Stimulated activated CD8-positive, alpha-beta memory T cell treated with anti-CD3 and anti-CD28 coated beads, Interleukin-7, amount 100 ng/mL, for 24 hours (primary cell): Measurements from ENCODE around the gene HRH3.
A peak's percentile ranks its signal among the peaks of the same experiment; 100 is the strongest.

Source experiments
- DNase-seq: peaks from one replicate; pipeline ENCODE4 v3.0.0-alpha.2; 2020; ENCODE audit warnings: low read depth

Gene HRH3

DNA sequence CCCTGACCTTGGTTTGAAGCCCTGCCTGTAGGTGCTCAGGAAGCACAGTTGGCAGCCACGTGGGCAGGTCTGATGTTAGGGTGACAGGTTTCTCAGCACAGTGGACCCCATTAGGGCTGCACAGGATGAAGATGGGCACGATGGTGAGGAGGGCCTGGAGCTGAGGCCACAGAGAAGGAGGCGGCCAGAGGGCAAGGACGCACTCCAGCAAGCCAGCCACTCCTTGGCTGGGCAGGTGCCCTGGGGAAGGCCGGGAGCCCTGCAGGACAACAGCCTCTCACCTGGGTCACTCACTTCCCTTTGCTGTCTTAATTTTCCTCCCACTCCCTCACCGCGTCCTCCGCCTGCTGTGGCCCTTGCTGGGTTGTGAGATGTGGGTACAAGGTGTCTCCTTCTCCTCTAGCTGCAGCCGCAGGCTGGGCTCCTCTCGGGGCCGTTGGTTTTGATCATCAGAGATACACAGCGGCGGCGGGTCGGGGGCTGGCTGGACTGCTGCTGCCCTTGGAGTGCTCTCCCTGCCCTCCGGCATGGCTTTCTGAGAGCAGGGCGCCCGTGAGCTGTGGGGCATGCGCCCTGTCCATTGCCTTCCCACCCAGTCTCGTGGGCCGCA, 23.9 kb upstream of the HRH3 start:
- DNase-seq, result no peak

DNA sequence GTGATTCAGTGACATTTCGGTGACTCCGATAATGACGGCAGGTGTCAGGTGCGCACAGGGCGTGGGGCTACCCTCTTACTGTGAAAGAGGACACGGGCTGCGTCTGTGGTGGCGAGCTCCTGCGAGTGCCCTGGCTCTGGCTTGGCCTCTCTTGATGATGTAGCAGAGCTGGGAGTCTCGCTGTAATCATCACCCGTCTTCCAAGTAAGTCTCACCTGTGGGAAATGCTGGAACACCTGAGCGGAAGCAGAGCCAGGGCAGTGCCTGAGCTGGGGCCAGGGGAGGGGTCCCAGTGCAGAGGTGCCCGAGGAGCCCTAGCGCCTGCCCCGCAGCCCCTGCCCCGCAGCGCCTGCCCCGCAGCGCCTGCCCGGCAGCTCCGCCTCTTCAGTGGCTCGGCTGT, 23.0 kb upstream of the HRH3 start:
- no peak for DNase-seq

DNA sequence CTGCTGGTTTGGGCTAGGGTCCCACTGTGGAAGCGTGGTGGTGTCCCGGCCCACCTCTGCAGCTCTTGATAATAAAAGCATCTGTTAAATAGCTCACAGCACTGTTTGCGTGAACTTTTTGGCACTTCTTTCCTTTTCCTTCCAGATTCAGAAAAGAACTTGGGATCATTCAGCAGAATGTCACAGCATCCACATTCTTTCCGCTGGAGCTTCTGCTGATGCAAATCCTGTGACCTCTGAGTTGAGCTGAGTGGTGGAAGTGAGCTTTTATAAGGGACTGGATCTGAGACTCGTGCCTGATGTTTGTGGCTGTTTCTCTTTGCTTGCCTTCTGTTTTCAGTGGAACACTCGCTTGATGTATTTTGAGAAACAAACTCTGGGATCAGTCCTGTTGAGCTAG, 22.1 kb upstream of the HRH3 start:
- no peak for DNase-seq

DNA sequence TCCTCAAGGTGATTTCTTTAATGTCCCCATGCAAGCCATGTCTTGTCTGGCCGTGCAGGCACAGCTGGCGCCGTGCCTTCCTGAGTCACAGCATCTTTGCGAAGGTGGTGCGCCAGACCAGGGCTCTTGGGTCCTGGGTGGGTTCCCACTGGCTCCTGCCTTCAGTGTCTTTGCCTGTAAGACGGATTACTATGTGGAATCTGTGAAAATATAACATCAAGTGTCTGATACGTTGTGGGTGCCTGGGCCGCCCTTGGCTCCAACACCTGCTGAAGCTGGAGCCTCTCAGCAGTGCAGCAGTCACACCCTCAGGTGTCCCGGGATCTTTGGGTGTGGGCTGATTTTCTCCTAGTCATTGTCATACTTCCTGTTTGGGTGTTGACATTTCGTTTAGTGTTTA, 21.4 kb upstream of the HRH3 start:
- no peak for DNase-seq

DNA sequence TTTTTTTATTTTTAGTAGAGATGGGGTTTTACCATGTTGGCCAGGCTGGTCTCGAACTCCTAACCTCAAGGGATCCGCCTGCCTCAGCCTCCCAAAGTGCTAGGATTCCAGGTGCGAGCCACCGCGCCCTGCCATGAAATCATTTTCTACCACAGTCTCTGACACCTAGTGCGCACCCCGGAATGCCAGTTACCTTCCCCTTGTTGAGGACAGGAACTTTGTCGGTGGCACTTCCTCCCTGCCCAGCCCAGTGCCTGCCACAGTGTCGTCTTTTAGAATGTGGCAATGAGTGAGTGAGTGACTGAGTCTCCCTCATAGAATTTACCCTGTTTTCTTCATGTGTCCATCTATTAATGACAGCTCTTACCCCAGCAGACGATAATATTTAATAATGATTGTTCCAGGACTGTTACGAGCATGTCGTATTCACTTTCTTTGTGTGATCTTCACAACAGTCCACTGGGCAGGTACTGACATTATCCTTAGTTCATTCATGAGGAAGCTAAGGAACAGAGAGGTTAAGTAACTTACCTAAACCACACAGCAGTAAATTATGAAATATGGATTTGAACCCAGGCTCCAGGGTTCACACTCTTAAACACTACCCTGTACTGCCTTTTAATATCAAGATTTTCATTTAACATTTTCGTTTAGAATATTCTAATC, 20.1 kb upstream of the HRH3 start:
- DNase-seq, result no peak

DNA sequence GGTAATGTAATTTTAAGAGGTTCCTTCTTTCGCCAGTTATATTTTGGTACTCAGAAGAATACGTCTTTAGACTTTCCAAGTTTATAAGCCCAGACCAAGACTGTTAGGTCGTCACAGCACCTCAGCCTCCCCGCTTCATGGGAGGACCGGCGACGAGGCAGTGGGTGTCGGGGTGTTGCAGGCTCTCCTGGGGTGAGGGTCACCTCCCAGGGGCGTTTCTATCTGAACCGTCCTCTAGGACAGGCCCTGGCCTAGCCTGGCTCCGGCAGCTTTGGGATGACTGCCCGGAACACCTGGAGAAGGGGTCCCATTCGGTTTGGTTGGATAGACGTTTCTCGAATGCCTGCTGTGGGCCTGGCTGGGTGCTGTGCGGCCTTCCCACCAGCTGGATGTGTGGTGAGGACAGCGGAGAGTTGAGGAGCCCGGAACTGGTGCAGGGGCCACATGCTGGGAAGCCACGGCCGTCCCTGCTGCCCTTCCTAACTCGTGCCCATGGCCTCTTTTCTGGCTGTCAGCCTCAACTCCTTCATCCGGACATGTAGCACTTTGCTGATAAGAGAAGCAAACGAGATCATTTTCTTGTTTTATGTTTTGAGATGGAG, 19.3 kb upstream of the HRH3 start:
- DNase-seq, result no peak

DNA sequence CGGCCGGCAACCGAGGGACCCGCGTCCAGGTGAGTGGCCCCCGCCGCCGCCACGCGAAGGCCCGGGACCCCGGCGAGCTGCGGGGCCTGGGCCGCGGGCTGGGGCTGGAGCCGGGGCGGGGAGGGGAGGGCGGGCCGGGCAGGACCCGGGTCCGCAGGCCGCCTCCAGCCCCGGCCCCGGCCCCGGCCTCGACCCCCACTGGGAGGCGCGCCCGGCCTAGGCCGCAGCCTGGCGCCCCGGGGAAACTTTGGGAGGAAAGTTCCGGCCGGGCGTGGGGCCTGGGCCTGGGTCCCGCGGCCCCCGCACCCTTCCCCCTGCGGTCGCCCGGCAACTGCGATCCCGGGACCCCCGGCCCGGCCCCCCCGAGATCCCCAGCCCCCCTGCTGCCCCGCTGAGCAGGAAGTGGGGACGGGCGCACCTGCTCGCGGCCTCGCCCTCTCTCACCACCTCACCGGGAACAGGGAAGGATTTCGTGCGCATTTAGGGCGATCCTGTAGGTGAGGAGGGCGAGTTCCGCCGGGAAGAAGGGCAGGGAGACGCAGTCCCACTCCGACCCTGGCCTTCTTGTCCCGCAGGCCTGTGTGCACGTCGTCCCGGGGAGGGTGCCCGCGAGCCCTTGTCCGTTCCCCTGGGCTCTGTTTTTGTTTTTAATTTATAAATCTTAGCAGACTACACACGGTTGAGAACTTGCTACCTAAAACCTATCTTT, 18.6 kb upstream of the HRH3 start:
- DNase-seq, result no peak

DNA sequence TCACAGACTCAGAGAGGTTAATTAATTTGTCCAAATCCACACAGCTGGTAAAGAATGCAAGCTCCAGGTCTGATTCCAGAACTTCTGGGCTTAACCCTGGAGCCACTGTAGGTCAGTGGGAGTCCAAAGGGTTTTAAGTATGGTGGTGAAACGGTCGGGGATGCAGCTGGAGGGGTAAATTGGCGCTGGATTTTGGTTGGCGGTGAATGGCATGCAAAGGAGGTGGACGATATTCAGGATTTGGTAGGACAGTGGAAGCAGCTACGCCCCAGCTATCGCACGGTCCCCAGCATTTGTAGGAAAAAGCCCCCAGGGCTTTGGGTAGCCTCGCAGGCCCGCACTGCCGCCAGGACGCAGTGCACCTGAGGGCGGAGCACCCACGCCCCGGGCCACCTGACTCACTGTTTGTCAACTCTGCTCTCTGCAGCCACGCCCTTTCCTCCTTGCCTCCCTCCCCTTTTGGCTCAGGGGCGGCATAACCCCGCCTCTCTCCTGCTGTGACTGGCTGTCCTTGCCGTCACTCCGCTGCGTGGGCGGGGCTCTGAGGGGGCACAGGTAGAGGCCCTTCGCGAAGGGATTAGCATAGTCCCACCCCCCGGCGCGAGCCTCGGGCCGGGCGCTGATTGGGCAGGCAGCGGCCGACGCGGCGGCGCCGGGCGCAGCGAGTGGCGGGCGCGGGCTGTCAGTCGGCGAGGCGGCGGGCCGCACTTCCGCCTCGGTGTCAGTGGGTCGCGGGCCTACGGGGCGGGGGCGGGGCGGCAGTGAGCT, 17.9 kb upstream of the HRH3 start, which contains the start of gene OSBPL2:
Gene OSBPL2 (plus strand): TSS at position 721 of the 768 bp plus-strand sequence. CDS start 17,664 bp downstream, outside the sequence.
- peak; percentile 100 for DNase-seq

DNA sequence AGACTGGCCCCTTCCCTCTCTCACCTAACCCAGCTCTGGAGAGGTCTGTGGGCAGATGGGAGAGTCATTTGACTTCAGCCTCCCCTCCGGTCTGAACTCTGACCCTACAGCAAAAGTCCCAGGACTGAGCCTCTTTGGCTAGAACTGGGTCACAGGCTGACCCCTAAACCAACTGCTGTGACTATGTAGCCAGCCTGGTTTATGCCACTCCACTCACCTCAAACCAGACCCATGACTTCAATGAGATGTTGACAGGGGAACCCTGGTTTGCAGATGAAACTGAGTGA, 17.4 kb upstream of the HRH3 start:
- no peak for DNase-seq

DNA sequence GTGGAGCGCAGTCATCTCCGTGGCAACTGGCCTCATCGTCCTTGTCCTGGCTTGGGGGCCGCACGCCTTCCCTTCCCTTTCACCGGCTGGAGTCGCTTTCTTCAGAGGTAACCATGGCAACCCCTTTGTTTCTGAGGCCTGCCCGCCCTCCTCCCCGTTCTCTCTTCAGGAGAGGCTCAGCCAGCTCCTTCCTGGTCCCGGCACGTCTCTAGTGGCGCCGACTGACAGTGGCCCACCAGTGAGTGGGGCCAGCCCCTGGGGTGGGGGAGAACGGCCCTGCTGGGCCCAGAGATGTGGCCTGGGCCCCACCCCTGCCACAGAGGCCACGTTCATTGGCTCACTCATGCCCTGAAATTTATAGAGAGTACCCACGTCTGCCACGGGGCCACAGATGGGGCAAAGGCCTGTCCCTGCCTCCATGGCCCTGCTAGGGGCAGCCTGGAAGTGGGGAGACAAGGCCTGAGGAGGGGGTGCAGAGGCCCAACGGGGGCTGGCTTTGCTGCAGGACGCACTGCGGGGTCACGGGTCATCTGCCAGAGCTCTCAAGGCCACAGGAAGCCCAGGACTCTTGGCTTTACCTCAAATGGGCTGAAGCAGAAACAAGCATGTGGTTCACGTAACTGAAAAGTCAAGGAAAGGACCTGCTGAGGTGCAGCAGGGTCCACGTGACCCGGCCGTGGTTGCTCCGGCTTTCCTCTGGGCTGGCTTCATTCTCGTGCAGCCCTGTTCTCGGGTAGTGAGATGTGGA, 16.9 kb upstream of the HRH3 start:
- DNase-seq, result no peak

DNA sequence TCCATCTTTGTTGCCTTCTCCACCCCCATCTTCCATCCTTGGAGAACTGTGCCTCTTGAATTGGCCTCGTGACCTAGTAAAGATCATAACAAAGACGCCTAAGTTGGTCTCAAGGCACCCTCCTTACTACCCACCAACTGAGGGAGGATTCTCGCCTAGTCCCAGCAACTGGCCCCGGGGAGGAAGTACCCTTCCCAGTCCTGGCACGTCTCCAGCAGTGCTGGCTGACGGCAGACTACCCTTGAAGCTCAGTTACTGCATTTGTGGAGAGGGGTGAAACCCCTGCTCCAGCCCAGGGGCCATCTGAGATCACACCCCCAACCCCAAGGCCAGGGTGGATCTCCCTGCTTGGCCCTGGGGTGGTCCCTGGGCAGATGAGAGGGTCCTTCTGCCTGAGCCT, 16.1 kb upstream of the HRH3 start:
- no peak for DNase-seq

DNA sequence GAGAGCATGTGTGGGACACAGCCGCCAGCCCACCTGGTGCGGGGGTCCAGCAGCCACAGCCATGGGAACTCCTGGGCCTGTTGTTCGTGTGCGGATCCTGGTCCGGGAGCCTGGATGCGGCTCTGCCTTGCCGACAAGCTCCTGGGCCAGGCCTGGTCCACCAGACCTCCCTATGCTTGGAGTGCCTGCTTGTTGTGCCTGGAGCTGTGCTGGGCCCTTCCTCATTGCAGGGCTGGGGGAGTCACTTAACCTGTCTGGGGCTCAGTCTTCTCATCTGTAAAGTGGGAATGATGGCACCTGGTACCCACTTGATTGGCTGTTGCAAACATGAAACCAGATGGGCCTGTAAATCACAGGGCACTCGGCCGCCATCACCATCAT, 15.7 kb upstream of the HRH3 start:
- no peak for DNase-seq

DNA sequence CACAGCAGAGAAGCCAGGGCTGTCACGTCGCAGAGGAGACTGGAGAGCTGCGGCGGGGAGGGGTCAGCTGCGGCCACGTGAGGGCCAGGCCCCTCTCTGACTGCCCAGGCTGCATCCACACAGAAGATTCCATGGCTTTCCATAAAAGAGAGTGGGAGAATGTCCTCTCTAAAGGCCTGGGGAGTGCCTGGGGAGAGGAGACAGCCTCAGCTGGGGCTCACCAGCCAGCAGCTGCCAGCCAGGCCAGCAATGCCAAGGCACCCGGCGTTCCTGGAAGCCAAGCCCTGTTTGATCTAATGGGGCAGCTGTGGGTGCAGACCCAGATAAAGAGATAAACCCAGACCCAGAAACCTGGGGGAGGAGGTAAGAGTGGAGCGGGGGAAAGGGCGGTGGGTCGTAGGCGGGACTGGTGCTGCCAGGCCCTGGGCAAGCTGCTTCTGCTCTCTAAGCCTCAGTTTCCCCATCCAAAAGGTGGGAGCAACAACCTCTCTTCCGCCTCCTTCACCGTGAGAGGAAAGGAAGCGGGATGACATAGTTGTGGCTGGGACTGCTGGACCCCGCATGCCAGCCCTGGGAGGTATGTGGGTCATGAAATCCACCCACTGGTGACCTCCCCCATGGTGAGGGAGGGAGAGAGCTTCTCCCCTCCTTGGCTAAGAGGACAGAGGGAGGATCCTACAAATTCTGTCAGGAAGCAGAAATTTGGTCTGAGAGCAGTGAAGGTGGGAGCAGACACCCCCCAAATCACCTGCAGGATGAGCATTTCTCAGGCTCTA, 15.1 kb upstream of the HRH3 start:
- no peak for DNase-seq

DNA sequence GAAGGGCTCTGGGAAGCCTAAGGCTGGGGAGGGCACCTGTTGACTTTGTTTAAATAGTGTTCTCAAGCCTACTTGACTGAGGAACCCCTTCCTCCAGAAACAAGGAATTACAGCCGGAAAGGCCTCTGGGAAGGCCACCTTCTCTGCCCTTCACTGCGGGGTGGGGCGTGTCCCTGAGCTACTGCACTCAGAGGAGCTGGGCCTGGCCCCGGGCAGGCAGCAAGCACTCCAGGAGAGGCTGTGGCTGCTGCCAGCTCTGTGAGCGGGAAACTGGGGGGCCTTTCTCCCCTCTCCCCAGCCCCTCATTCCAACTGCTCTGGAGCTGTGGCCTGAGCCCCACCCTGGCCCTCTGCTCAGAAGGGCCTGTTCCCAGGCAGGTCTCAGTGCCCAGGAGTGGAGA, 14.3 kb upstream of the HRH3 start:
- no peak for DNase-seq

DNA sequence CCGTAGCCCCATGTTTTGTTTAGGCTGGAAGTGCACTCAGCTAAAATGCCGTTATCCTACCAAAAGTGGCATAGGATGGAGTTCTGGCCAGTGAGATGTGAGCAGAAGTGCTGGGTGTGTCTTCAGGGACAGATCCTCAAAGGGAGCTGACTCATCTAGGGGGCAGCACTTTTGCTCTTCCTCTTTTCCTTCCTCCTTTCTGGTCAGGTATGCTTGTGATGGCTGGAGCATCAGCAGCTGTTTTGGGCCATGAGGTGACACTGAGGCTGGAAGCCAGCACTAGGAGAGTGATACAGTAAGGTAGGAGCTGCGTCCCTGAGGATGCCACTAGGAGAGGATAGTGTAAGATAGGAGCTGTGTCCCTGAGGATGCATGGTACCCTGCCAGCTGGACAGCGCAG, 13.6 kb upstream of the HRH3 start:
- no peak for DNase-seq

DNA sequence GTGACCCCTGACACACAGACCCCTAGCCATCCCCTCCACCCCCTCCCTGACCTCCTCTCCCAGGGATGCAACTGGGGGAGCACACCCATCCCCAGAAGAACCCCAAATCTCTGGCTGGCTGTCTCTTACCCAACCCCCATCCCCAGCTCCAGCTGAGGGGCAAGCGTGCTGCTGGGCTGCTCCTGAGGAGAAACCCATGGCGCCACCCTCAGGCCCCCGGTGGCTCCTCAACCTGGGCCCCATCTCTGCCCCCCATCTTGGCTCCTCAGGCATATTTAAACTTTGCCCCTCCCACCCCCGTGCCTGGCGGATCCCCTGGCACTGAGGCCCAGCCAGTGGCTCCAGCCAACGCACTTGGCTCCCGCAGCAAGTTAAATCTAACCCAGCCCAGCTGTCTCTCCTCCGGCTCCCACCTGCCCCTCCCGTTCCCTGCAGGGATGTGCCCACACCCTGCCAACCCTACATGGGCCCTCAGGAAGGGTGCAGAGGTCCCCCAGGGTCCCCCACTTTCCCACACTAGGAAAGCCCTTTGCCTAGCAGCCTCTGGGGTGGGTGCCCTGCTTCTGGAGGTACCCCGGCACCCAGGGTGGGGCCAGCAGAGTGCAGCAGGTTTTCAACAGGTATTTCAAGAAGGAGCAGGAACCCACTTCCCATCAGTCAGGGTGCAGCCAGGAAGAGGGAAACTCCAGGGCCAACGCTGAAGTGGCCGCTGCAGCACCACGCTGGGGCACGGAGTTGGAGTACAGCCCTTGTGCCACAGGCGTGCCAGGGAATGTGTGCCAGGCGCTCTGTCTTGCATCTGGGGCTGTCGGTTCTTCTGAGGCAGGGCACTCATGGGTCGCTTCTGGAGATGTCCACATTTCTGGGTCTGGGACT, 12.9 kb upstream of the HRH3 start:
- DNase-seq, result no peak

DNA sequence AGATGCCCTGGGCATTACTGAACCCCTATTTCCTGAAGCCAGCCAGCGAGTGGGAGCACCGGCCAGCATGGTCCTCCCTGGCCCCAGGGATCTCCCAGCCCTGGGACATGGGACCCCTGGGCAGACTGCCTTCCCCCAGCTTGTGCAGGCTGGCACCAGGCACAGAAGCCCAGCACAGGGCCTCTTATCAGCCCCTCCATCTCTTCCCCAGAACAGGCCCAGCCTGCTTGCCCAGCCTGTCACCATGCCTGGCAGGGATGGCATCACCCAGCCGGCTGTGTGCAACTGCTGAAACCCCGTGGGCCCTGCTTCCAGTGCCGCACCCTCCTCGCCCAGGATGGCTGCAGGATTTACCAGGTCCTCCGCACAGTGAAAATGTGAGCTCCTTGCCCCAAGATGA, 12.1 kb upstream of the HRH3 start:
- no peak for DNase-seq

DNA sequence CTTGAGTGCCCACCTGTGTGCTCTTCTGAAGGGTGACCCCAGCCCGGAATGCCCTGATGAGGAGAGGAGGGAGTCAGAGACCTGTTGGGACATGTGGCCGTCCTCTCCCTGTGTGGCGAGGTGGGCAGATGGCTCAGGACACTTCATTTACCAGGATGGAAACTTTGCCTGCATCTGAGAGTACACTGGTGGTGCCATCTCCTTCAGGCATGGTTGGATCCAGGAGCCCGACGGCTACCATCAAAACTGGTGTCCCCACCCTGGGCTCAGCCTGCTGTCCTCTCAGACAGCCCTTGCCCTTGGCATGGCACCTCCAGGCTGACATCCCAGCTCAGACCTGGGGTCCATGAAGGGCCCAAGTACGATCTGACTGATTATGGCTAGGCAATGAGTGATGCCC, 11.2 kb upstream of the HRH3 start:
- no peak for DNase-seq

DNA sequence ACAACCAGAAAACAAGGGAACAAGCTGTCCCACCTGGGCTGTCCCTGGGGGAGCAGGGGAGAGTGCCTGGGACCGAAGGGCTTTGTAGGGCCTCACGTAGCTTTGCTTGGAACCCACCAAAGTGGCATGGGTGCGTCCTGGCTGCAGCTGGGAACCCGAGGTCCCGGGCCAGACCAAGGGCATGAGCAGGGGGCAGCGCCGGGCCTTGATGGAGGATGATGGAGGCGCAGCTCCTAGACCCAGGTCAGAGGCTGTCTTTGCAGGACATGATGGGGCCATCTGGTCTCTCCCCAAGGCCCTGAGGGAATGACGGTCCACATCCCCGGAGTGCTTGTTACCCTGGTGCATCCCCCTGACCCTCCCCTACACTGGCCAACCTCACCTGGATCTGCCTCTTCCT, 10.6 kb upstream of the HRH3 start:
- no peak for DNase-seq

DNA sequence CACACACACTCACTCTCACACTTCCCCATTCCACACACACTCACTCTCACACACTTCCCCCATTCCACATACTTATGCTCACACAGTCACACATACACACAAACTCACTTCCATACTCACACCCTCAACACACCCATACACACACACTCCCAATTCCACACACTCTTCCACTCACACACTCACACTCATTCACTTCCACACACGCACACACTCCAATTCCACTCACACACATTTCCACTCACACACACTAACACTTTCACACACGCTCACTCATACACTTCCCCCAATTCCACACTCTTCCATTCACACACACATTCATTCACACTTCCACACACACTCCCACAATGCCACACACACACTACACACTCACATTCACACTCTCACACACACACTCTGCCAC, 10.2 kb upstream of the HRH3 start:
- DNase-seq, result no peak
